Activated naive CD4-positive, alpha-beta T cell treated with Interleukin-2 at 50 U/mL for 16 hours (primary cell): Measurements from ENCODE around the gene NXF1.
"Not testable (repeated sequence)": the region's sequence is repeated elsewhere in the genome, so short reads cannot be mapped to it uniquely, and the experiment has no call there.

Experiments
- DNase-seq: peaks from one replicate; pipeline ENCODE4 v3.0.0-alpha.2; 2020

The NXF1 gene

GRCh38 chr11:62787005-62787759 is 18.1 kb downstream of the NXF1 start, which contains the start of gene TMEM179B:
Gene TMEM179B, plus strand, starts transcription at chr11:62787402. Its CDS starts 30 bp downstream, at chr11:62787432.
- DNase-seq: peak; percentile 97

- DNase-seq: peak; percentile 87
Measured at GRCh38 chr11:62786318-62787004, 18.8 kb downstream of the NXF1 start.

GRCh38 chr11:62782753-62783152 is 22.5 kb downstream of the NXF1 start:
- DNase-seq: no peak

- DNase-seq: no peak
Measured at GRCh38 chr11:62778441-62778840, 26.8 kb downstream of the NXF1 start.

GRCh38 chr11:62777389-62777788 is 27.9 kb downstream of the NXF1 start:
- DNase-seq: no peak

- DNase-seq: no peak
Measured at GRCh38 chr11:62775646-62776045, 29.6 kb downstream of the NXF1 start.

- DNase-seq: no peak
Measured at GRCh38 chr11:62774407-62774806, 30.8 kb downstream of the NXF1 start.

- peak; percentile 96 for DNase-seq
Measured at GRCh38 chr11:62771144-62772021, 33.9 kb downstream of the NXF1 start, which contains the start of gene TAF6L. Gene TAF6L, plus strand, starts transcription at chr11:62771396. Its CDS starts 4,388 bp downstream, at chr11:62775784.

GRCh38 chr11:62770778-62771143 is 34.5 kb downstream of the NXF1 start:
- no peak for DNase-seq

GRCh38 chr11:62760867-62761227 is 44.4 kb downstream of the NXF1 start:
- not testable (repeated sequence) for DNase-seq

GRCh38 chr11:62757846-62758788 is 47.1 kb downstream of the NXF1 start:
- no peak for DNase-seq

- DNase-seq: no peak
Measured at GRCh38 chr11:62755086-62755615, 50.1 kb downstream of the NXF1 start.

GRCh38 chr11:62753736-62754603 is 51.3 kb downstream of the NXF1 start, which contains the start of gene ZBTB3:
Gene ZBTB3, minus strand, starts transcription at chr11:62754160. Its CDS starts 496 bp downstream, at chr11:62753664.
- peak; percentile 96 for DNase-seq

- no peak for DNase-seq
Measured at GRCh38 chr11:62752994-62753735, 52.1 kb downstream of the NXF1 start.

GRCh38 chr11:62752177-62752785 is 53.0 kb downstream of the NXF1 start:
- no peak for DNase-seq

GRCh38 chr11:62749931-62750330 is 55.3 kb downstream of the NXF1 start:
- DNase-seq: not testable (repeated sequence)

GRCh38 chr11:62747475-62748160 is 57.6 kb downstream of the NXF1 start:
- no peak for DNase-seq
